Measurements from ENCODE around the gene THRAP3.

Gene THRAP3

GRCh38 chr1:36276688-36277087, 52.4 kb downstream of the THRAP3 start:
- no peak overlapping the region for H3K27ac ChIP-seq
- TF ChIP-seq CTCF (conservative IDR thresholded peaks at IDR 0.05), result no peak

GRCh38 chr1:36279110-36279788, 55.0 kb downstream of the THRAP3 start:
- H3K27ac ChIP-seq, result peak overlapping the region; percentile 7
- no peak for TF ChIP-seq CTCF (conservative IDR thresholded peaks at IDR 0.05)

- peak overlapping the region; percentile 7 for H3K27ac ChIP-seq
- TF ChIP-seq CTCF (conservative IDR thresholded peaks at IDR 0.05), result no peak
Observed at GRCh38 chr1:36279789-36280296, 55.6 kb downstream of the THRAP3 start.

- TF ChIP-seq CTCF (conservative IDR thresholded peaks at IDR 0.05), result no peak
- H3K27ac ChIP-seq, result peak overlapping the region; percentile 63
Observed at GRCh38 chr1:36284061-36284460, 59.8 kb downstream of the THRAP3 start.

- no peak for TF ChIP-seq CTCF (conservative IDR thresholded peaks at IDR 0.05)
- peak overlapping the region; percentile 63 for H3K27ac ChIP-seq
Observed at GRCh38 chr1:36284517-36284916, 60.3 kb downstream of the THRAP3 start.

- peak; percentile 83 for TF ChIP-seq CTCF (conservative IDR thresholded peaks at IDR 0.05)
- peak overlapping the region; percentile 63; the same call in 1 of the 2 replicates for H3K27ac ChIP-seq
Observed at GRCh38 chr1:36285443-36286101, 61.3 kb downstream of the THRAP3 start.

GRCh38 chr1:36286802-36287201, 62.6 kb downstream of the THRAP3 start:
- no peak overlapping the region for H3K27ac ChIP-seq

More at GRCh38 chr1:36286802-36287201, 62.6 kb downstream of the THRAP3 start:
- TF ChIP-seq CTCF (conservative IDR thresholded peaks at IDR 0.05), result no peak

All from VCaP (cell line).